GM12872 (cell line): ENCODE results near the gene PRR29.

ENCODE experiments used
- TF ChIP-seq, protein P1 (sequence below): IDR thresholded peaks from 3 replicates; pipeline ENCODE4 v1.5.1; 2011; ENCODE audit warnings: low read depth, mild to moderate bottlenecking, low read length, moderate library complexity; ENCODE audit not compliant: insufficient read depth

PRR29 gene

DNA sequence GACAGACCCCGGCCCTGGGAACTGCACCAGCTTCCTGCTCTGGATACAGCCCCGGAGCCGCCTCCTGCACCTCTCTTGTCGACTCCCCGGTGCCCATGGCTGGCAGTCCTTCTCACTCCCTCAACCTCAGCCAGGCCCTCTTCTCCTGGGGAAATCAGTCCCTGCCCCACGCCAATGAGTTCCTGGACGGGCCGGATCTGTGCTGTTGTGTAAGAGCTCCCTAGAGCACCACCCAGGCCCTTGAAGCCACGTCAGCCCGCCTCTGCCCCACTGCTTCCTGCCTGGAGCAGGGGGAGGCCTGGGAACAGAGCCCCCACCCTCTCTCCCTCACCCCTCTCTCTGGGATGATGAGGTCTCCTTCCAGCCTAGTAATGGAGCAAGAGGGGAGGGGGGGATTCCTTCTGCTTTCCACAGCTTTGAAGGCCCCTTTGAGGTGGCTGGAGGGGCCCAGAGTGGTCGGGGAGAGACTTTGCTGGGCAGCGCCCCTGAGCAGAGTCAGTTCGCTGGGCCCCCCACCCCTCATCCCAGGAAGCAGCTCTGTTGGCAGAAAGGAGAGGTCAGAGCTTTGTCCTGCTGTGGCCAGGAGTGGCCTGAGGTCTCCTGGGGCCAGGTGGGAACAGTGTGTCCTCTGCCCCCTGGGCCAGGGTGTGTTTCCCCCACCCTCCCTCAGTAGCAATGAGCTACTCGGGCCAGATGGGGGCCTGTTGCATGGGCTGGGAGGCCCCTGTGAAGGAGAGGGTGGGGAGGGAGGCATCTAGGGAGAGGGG lies 3.8 kb downstream of the PRR29 start:
- TF ChIP-seq, protein P1, sequence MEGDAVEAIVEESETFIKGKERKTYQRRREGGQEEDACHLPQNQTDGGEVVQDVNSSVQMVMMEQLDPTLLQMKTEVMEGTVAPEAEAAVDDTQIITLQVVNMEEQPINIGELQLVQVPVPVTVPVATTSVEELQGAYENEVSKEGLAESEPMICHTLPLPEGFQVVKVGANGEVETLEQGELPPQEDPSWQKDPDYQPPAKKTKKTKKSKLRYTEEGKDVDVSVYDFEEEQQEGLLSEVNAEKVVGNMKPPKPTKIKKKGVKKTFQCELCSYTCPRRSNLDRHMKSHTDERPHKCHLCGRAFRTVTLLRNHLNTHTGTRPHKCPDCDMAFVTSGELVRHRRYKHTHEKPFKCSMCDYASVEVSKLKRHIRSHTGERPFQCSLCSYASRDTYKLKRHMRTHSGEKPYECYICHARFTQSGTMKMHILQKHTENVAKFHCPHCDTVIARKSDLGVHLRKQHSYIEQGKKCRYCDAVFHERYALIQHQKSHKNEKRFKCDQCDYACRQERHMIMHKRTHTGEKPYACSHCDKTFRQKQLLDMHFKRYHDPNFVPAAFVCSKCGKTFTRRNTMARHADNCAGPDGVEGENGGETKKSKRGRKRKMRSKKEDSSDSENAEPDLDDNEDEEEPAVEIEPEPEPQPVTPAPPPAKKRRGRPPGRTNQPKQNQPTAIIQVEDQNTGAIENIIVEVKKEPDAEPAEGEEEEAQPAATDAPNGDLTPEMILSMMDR: no peak

DNA sequence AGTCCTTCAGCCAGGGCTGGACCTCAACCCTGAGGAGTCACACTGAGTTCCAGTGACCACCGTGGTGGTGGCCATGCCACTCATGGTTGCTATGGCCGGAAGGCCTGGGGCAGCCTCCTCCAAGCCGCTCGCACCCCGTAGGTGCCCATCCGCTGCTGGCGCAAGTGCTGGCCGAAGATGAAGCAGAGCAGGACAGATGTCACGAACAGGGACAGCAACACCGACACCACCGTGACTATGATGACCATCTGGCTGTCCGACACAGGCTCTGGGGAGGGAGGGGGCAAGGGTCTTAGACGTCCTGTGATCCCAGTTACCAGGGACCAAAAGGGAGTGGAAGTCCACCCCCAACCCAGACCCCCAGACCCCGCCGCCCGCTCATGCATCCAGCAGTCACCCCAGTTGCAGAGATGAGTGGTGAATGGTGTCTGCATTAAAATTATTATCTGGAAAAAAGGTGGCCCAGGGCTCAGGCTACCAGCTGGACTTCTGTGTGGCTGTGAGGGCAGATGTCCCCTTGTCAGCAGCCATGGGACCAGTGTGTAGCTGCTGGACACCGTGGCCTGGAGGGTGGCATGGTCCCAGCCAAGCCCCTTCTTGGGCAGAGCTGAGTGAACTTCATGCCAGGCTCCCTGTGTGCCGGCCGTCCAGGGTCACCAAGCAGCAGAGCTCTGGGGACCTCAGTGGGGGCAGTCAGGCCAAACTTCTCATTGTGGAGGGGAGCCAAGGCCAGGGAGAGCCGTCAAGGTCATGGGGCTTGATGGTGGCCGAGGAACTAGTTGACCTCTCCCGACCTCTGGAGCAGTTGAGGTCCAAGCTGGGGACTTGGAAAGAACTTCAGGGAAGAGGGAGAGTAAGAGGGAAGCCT lies 4.7 kb downstream of the PRR29 start:
- TF ChIP-seq, protein P1: no peak

DNA sequence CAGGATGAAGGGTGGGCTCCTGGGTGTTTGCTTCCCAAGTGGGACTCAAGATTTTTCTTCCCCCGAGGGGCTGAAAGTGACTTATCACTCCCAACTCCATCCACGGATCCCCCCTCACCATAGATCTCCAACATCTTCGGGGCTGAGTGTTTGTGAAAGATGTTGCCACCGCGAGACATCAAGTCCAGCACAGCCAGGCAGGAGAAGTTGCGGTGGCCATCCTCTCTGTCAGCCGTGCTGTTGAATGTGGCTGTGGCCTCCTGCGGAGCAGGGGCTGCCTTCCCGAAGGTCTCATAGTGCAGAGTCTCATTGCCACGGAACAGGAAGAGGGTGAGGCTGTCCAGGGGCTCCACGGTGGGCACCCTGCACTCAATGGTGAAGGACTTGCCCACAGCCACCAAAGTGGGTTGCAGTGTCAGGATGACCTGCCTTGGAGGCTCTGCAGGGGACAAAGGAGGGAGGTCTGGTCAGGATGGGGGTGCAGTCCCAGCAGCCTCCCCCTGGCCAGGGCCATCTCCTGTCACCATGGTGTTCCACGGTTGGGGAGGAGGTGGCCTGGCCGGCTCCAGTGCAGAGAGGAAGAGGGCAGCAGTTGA lies 5.5 kb downstream of the PRR29 start:
- TF ChIP-seq, protein P1: no peak

DNA sequence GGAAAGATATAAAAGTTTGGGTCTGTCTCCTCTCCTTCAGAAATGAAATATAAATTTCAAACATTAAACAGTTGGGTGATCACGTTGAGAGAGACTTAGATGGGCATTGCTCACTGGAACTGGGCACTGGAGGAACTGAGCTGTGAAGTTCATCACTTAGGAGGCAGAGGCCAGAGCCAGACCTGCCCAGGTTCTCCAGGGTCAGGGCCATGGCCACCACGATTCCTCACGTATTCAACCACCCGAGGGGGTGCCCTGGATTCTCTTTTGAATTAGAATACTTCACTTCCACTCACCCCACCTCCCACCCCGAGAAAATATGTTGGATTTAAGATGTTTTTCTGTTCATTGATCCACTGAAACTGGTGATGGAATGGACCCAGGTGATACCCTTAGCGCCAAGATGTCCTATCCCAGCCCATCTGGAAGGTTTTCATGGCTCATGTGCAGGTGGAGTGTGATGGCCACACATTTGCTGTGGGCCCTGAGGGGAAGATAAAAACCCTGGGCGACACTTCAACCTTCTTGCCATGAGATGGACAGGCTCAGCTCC lies 6.1 kb downstream of the PRR29 start:
- TF ChIP-seq, protein P1: no peak

DNA sequence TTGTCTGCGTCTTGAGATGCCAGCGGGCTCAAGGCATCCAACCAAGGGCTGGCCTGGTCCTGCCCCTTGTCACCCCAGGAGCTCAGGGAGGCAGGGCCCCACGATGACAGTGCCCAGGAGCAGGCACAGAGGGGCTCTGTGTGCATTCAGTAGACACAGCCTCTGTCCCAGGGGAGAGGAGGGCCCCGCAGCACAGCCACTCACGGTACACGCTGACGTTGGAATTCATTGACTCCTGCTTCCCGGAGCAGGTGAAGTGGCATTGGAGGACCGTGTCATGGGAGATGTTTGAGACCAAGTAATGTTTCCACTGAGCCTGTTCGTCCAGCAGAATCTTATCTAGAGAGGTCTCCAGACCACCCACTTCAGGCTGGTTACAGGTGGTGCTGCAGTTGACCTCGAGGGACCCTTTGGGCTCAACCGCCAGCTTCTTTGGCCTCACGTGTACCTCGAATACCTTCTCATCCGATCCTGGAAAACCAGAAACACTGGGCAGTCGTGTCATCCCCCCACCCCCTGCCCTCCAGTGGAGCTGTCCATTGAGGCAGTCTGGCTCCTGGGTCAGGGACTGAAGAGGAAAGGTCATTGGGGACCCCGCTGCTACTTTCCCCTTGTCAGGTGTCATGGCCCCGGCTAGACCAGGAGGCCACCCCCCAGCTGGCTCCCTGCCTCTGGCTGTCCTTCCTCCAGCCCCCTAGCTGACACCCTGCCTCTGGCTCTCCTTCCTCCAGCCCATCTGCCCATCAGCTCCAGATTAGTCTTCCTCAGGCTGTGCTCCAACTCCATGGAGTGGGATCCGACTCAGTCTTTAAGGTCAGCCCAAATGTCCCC lies 7.0 kb downstream of the PRR29 start:
- TF ChIP-seq, protein P1: no peak

DNA sequence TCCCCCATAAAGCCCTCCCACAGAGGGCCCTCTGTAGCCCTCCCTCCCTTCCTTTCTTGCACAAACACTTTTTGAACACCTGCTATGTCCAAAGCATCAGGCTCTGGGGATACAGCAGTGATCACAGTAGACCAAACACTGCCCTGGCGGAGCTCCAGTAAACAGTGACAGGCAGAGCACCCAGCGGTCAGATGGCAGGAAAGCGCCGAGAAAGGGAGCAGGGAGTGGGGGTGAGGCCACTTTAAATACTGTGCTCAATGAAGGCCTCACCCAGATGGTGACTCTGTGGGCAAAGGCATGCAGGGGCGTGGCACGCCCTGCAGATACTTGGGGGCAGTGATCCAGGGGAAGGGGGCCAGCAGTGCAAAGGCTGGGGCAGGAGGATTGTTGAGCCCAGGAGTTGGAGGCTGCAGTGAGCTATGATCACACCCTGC lies 7.6 kb downstream of the PRR29 start:
- TF ChIP-seq, protein P1: no peak
